ENCODE data around the gene CEP70. TPM values are rescaled to one million over a fixed set of nuclear protein-coding genes. Genes with fewer than 3 reads are reported as not detected.
"Not testable (repeated sequence)": the region's sequence is repeated elsewhere in the genome, so short reads cannot be mapped to it uniquely, and the experiment has no call there.

The CEP70 gene
- total RNA-seq, 1 experiment from 2014 or later: 25.6 TPM

DNA sequence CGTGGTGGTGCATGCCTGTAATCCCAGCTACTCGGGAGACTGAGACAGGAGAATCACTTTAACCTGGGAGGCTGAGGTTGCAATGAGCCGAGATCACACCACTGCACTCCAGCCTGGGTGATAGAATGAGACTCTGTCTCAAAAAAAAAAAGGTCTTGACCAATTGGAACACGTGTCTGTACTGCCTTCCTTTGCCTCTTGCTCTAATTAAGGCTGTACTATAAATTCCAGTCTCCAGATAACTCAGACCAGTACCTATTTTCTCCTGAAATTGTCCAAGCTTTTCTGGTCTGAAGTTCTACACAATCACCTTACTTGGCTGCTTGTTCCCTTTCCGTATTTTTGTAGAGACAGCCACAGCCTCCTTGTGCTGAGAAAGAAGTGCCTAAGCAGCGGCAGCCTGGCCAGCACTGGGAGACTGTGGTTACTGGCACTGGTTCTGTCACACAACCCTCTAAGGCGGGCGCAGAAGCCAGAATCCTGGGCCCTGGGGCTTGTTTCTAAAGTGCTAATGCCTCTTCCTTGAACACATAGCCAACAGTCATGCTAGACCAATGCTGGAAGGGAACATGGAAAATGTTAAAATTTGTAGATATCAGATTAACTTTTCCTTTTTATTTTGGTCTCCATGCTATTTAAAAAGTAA lies 6.2 kb upstream of the CEP70 start:
- BruUV-seq (replicated peaks): no TSS peak
- Histone ChIP-seq H3K4me3 (ENCODE audit: low read depth, low read length, poor library complexity, severe bottlenecking) (no peak overlapping the region), H3K4me1 (ENCODE audit: insufficient read depth, low read length, poor library complexity, severe bottlenecking) (no peaks in the 10 kb centered on the region), H3K27ac (ENCODE audit: low read depth, low read length, poor library complexity, severe bottlenecking) (no peak overlapping the region), H3K36me3 (ENCODE audit: insufficient read depth, low read length, poor library complexity, severe bottlenecking) (no peaks in the 10 kb centered on the region), H3K27me3 (replicated peaks; ENCODE audit: insufficient read depth, low read depth, low read length, poor library complexity) (no peaks in the 10 kb centered on the region), H3K9me3 (ENCODE audit: low read depth, low read length, poor library complexity, severe bottlenecking) (no peaks in the 10 kb centered on the region)
- no peak for DNase-seq (ENCODE audit: low spot score)
- ChIA-PET POLR2A (ENCODE audit: low non-redundant PET) (no interaction called here), CTCF (no interaction called here)
- no peak for TF ChIP-seq EZH2 (IDR thresholded peaks at IDR 0.05; ENCODE audit: borderline replicate concordance, low read depth, low read length, poor library complexity, severe bottlenecking)
- TF ChIP-seq, protein P1, sequence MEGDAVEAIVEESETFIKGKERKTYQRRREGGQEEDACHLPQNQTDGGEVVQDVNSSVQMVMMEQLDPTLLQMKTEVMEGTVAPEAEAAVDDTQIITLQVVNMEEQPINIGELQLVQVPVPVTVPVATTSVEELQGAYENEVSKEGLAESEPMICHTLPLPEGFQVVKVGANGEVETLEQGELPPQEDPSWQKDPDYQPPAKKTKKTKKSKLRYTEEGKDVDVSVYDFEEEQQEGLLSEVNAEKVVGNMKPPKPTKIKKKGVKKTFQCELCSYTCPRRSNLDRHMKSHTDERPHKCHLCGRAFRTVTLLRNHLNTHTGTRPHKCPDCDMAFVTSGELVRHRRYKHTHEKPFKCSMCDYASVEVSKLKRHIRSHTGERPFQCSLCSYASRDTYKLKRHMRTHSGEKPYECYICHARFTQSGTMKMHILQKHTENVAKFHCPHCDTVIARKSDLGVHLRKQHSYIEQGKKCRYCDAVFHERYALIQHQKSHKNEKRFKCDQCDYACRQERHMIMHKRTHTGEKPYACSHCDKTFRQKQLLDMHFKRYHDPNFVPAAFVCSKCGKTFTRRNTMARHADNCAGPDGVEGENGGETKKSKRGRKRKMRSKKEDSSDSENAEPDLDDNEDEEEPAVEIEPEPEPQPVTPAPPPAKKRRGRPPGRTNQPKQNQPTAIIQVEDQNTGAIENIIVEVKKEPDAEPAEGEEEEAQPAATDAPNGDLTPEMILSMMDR (conservative IDR thresholded peaks at IDR 0.05; ENCODE audit: low read depth, low read length): no peak
- intact Hi-C loops (cut with micrococcal nuclease; ENCODE audit: unreplicated experiment): no loop called here

DNA sequence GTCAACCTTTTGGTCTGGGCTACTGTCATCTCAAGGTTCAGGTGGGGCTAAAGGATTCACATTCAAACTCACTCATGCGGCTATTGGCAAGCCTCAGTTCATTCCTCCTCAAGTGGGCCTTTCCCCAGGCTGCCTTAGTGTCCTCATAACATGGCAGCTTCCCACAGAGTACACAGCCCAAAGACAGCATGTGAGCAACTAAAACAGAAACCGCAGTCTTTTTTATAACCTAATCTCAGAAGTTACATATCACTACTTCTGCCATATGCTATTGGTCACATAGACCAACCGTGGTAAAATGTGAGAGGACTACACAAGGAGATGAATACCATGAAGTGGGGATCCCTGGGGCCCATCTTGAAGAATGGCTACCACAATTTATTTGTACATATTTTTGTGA lies 4.5 kb upstream of the CEP70 start:
- intact Hi-C loops (cut with micrococcal nuclease; ENCODE audit: unreplicated experiment): loop anchor here (10.0 kb wide), 1 partner anchor 726 kb away; no protein-coding TSS in a partner anchor
- no peaks in the 10 kb centered on the region for H3K4me1 ChIP-seq (ENCODE audit: insufficient read depth, low read length, poor library complexity, severe bottlenecking)
- no peaks in the 10 kb centered on the region for H3K9me3 ChIP-seq (ENCODE audit: low read depth, low read length, poor library complexity, severe bottlenecking)
- H3K4me3 ChIP-seq (ENCODE audit: low read depth, low read length, poor library complexity, severe bottlenecking): no peak overlapping the region
- no peak for DNase-seq (ENCODE audit: low spot score)
- TF ChIP-seq, protein P1 (conservative IDR thresholded peaks at IDR 0.05; ENCODE audit: low read depth, low read length): no peak
- no peak for TF ChIP-seq EZH2 (IDR thresholded peaks at IDR 0.05; ENCODE audit: borderline replicate concordance, low read depth, low read length, poor library complexity, severe bottlenecking)
- no peak overlapping the region for H3K27ac ChIP-seq (ENCODE audit: low read depth, low read length, poor library complexity, severe bottlenecking)
- CTCF ChIA-PET: interaction anchor here (1.0 kb wide), 1 partner anchor 317 kb away, joined by 3 read pairs; no protein-coding TSS in a partner anchor
- no peaks in the 10 kb centered on the region for H3K36me3 ChIP-seq (ENCODE audit: insufficient read depth, low read length, poor library complexity, severe bottlenecking)
- POLR2A ChIA-PET (ENCODE audit: low non-redundant PET): no interaction called here
- BruUV-seq (replicated peaks): no TSS peak
- H3K27me3 ChIP-seq (replicated peaks; ENCODE audit: insufficient read depth, low read depth, low read length, poor library complexity): no peaks in the 10 kb centered on the region

DNA sequence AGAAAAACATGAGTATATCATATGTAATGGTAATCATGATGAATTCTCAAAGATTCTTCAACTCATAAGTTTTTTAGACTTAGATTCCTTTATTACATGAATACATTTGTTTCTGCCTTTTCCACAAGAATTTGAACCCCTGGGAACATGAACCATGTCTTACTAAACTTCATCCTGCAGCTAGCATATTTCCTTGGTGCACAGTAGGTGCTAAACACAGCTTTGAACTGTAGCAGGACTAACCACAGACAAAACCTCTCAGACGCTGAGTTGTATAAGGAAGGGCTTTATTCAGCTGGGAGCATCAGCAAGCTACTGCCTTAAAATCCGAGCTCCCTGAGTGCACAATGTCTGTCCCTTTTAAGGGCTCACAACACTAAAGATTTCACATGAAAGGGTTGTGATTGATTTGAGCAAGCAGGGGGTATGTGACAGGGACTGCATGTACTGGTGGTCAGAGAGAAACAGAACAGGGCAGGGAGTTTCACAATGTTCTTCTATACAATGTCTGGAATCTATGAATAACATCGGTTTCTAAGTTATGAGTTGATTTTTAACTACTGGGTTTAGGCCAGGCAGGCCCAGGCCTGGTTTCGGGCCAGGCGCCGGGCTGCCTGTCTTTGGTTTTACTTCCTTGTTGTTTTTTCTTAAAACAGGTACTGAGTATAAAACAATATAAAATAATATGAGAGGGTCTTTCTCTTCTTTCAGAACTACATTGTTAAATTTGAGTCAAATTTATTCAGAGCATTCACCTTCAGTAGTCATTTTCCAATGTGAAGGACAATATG lies 3.3 kb upstream of the CEP70 start:
- intact Hi-C loops (cut with micrococcal nuclease; ENCODE audit: unreplicated experiment): loop anchor here (10.0 kb wide), 1 partner anchor 727 kb away; no protein-coding TSS in a partner anchor
- H3K4me3 ChIP-seq (ENCODE audit: low read depth, low read length, poor library complexity, severe bottlenecking); H3K4me1 ChIP-seq (ENCODE audit: insufficient read depth, low read length, poor library complexity, severe bottlenecking); H3K27me3 ChIP-seq (replicated peaks; ENCODE audit: insufficient read depth, low read depth, low read length, poor library complexity); H3K27ac ChIP-seq (ENCODE audit: low read depth, low read length, poor library complexity, severe bottlenecking); H3K9me3 ChIP-seq (ENCODE audit: low read depth, low read length, poor library complexity, severe bottlenecking); POLR2A ChIA-PET (ENCODE audit: low non-redundant PET); H3K36me3 ChIP-seq (ENCODE audit: insufficient read depth, low read length, poor library complexity, severe bottlenecking); CTCF ChIA-PET; BruUV-seq (replicated peaks); DNase-seq (ENCODE audit: low spot score): not testable (repeated sequence)
